Measurements from ENCODE around the gene PTPN21.
A peak's percentile ranks its signal among the peaks of the same experiment; 100 is the strongest.
"Not testable (repeated sequence)": the region's sequence is repeated elsewhere in the genome, so short reads cannot be mapped to it uniquely, and the experiment has no call there.

Gene PTPN21

DNA sequence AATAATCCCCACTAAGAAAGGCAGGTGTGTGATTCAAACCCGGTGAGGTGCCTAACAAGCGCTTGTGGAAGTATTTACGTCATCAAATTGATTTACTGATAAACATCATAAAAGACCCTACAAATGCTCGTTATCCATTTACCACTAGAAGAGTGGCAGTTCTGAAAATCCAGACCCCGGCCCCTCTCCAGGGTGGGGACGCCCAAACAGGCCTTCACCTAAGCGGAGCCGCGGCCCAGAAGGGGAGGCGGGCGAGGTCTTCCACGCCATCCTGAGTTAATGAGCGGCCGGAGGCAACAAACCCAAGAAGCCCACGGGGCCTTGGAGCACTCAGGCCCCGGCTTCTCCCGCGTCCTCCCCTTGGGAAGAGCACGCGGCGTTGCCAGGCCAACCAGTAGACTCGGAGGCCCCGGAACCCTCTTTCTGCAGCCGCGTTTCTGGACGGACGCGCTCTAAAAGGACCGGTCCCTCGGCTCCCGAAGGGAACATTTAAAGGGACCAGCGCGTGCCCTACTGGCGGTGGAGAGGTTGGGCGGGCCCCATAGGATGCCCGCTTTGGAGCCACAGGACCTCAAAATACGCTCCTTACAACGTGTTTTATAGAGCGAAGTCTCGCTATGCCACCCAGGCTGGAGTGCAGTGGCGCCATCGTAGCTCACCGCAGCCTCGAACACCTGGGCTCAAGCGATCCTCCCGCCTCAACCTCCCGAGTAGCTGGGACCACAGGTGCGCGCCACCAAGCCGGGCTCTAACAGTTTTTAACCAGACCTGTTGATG is 3.5 kb downstream of the PTPN21 start:
- DNase-seq: peak; percentile 16

DNA sequence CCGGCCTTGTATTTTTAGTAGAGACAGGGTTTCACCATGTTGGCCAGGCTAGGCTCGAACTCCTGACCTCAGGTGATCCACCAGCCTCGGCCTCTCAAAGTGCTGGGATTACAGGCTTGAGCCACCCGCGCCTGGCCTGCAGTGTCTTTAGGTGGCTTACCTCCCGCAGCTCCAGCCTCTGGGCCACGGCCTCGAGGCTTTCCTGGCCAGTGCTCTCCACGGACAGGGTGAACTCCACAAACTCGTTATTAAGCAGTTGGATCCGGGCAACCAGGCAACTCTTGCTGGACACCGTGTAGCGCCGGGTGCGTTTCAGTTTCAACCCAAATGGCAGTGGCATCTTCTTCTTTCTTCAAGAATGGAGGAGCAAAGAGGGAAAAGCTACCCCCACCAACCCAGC is 4.7 kb downstream of the PTPN21 start:
- no peak for DNase-seq

DNA sequence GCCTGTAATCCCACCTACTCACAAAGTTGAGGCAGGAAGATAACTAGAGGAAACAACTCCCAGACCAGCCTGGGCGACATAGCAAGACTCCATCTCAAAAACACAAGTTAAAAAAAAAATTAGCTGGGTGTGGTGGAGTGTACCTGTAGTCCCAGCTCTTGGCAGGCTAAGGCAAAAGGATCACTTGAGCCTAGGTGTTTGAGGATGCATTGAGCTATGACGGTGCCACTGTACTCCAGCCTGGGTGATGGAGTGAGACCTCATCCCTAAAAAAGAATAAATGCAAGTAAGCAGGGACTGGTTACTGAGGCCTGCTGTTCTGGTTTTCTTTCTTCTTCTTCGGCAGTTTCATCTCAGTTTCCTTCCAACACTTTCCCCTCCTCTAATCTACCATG is 7.4 kb downstream of the PTPN21 start:
- no peak for DNase-seq

DNA sequence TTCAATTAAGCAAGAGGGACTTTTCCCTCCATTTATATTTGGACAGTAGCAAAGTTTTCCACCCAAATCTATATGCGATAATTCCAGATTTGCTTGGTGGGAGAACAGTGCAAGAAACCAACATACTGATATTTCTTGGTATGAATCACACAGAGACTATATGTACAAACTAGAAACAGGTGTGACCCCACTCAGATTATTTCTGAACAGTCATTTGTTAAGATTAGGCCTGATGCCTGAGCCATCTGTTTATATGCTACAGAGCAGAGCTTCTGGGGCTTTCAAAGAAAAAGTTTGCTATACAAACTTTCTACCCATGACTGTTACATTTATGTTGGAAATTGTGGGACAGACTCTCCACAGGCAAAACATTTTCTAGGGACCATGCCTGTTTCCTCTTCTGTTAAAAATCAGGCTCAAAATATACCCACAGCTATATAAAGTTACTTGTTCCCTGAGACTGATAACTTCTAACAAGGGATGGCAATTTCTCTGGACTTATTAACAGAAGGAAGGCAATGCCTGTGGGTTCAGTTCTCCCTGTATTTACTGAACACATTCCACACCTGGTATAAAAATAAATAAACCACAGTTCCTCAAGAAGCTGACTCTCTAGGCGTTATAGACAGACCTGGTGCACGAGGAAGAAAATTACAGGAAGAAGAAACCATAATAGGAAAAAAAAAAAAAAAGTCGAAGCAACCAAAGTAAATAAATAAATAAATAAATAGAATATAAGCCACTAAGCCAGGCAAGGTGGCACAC is 8.0 kb downstream of the PTPN21 start:
- DNase-seq: no peak

DNA sequence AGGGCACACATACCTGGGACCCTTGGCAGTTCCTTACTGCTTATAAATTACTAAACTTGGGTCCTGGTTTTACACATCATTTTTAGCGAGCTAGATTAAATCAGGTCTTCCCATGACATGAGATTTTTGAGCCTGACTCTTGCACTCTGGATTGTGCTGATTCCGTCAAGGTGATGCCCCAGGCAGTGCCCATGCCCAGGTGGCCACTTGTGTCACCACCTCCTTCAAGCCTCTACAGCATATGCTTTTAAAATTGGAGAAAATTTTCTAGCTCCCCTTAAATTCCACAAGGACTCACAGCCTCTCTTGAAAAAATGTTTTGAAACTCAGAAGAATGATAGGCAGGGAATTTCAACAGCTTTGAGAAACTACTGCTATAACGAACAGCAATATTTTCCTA is 9.6 kb downstream of the PTPN21 start:
- no peak for DNase-seq

DNA sequence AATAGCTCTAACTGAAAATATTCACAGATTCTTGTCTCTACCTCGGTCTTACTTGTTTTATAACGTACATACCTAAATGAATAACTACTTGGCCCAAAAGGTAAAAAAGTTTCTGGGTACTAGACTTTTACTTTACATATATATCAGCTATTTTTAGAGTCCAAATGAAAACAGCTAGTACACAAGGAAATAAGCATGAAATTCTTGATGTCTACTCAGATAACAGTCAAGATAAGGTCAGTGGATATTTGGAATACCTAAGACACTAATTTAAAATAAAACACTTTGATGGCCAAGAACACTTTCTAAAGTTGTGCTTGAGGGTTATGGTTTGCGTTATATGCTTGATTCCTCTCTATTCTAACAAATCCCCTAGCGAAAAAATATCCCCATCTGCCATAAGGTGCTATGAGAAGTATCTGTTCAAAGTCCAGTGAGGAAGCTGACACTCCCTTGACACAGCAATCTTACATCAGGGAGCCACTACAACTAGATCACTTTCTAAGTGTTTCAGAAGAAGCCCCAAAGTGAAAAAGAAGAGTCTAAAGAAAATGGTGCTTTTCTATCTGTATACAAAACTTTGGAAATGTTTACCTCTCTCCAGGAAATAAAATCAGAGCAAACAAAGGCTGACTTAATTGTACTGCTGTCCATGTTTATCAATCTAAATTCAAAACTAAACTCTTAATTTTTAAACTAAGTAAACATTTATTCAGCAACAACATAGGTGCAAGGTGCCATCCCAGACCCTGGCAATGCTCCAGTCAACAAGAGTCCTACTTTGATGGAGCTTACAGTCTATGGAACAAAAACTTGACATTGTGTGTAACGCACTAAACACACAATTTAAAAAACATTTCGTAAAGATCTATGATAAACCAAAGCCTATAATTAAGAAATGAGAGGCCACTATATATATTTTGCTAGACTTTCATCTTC is 11.7 kb downstream of the PTPN21 start:
- DNase-seq: no peak

DNA sequence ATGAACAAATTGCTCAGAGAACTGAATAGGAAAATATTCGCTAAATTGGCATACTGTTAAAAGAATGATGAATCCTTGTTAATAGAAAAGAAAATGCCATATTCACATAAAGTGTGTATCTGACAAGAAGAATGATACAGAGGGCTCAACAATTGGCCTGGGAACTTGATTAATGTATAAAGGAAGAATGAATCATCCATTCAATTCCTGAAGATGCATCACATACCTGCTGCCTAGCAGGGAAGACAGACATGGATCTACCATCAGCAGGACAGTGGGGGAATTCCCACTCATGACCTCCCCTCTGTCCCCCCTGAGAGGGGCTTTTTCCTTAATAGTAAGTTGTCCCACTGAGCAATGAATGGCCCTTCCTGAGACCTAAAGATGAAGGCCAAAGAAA is 13.5 kb downstream of the PTPN21 start:
- DNase-seq: no peak

DNA sequence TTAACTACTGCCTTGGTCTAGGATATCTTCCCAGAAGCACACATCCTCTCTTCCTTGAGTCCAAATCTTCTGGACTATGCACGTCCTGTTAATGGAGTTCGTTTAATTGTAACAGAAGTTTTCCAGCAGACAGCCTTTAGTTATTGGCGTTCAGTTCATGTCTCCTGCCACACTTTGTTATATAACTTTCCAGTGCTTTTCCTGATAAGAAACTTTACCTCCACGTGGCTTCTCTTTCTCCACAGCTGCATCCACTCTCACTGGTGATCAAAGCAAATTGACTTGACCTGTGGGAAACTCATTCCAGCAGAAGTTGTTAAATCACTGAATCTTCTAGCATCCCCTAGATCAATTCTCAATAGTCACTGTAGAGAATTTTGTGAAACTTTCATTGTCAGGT is 19.0 kb downstream of the PTPN21 start:
- DNase-seq: no peak

DNA sequence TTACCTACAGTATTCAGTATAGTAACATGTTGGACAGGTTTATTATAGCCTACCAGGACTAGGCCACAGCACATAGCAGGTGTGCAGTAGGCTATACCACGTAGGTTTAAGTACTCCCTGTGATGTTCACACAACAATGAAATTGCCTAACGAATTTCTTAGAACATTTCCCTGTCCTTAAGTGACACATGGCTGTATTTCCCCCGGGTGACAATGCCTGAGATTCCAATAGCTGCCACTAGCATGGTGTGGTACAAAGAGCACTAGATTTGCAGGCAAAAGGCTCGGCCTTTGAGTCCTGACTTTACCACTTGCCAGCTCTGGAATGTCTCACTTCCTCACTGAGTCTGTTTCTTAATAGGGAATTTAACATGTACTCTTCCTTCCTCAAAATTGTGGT is 19.7 kb downstream of the PTPN21 start:
- DNase-seq: no peak

DNA sequence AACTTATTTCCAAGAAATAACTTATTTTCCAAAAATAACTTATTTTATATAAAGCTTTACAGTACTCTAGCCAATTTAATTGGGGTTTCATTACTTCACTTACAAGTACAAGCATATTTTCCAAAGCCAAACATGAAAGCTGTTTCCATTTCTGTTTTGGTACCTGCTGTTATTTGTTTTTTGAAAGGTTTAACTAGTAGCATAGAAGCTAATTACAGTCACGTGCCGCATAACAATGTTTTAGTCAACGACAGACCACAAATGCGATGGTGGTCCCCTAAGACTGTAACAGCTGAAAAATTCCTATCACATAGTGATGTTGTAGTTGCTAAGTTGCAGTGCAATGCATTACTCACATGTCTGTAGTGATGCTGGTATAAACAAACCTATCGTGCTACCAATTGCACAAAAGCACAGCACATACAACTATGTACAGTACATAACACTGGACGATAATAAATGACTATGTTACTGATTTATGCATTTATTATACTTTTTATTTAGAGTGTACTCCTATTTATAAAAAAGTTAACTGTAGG is 21.7 kb downstream of the PTPN21 start:
- DNase-seq: no peak

DNA sequence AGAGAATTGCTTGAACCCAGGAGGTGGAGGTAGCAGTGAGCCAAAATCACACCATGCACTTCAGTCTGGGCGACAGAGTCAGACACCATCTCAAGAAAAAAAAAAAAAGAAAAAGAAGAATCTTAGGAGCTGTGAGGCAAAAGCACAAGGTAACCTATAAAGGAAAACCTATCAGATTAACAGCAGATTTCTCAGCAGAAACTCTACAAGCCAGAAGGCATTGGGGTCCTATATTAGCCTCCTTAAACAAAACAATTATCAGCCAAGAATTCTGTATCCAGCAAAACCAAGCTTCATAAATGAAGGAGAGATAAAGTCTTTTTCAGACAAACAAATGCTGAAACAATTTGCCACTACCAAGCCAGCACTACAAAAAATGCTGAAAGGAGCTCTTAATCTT is 24.9 kb downstream of the PTPN21 start:
- not testable (repeated sequence) for DNase-seq

DNA sequence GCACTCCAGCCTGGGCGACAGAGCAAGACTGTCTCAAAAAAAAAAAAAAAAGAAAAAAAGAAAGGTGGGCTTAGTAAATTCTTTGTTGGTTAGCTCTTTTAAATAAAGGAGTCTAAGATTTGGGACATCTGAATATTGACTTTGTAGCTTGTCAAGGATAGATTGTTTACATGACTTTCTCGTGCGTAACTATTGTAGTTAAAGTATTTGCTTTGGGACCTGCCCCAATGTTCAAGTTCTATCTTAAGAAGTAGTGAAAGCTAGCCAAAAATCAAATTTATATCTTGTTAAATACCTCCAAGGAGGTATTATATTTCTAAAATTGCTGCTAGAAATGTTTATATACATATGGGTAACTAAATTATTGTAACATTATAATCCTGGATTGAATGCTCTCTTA is 32.4 kb downstream of the PTPN21 start:
- no peak for DNase-seq

DNA sequence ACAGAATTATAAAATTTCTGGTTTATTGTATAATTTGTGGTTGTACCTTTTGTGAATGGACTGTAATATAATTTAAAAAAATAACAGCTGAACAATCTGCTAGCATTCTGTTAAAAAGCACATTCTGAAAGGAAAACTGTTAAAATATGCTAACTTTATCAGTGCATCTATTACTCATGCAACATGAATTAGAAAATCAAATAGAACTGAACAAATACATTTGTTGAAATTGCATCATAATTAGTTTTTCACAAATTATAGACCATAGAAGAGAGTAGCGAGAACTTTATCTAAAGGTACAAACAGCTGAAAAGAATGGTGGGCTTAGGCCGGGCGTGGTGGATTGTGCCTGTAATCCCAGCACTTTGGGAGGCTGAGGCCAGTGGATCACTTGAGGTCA is 33.0 kb downstream of the PTPN21 start:
- no peak for DNase-seq

DNA sequence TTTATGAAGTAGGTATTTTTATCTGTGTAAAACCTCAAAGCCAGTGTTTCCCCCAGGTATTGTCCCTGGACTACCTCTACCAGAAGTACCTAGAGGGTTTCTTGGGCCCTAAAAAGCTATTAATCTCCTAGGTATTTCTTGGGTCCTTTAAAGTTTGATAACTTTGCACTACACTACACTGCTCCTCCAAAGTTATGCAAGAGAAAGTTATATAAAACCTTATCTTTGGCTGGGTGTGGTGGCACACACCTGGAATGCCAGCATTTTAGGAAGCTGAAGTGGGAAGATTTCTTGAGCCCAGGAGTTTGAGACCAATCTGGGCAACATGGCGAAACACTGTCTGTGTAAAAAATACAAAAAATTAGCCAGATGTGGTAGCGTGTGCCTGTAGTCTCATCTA is 34.9 kb downstream of the PTPN21 start:
- no peak for DNase-seq

DNA sequence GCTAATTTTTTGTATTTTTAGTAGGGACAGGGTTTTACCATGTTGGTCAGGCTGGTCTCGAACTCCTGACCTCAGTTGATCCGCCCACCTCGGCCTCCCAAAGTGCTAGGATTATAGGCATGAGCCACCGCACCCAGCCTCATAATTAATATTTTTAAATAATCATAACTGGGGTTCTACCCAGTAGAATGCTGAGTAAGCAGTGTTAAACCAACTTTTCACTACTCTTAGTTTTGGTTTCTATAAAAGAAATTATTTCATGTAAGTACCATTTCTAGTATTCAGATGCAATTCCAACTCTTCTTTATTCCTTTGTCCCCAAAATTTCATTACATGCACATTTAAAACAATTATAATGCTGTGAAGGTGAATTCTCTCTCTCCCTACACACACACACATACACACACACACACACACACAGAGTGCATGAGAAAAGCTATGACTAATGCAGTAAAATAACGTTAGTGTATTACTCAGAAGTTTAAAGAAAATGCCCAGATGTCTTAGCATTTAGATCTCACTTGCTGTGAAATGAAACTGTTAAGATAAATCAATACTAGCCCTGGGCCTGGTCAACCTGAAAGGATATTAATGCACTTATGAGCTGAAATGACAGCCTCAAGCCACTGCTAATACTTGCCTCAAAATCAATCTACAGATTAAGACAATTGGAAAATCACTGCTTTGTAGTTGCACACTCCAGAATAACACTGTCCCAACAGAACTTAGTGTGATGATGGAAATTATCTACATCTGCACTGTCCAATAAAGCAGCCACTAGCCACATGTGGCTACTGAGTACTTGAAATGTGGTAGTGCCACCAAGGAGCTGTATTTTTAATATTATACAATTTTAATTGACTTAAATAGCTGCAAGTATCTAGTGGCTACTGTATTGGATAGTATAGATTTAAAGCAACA is 36.0 kb downstream of the PTPN21 start:
- no peak for DNase-seq

DNA sequence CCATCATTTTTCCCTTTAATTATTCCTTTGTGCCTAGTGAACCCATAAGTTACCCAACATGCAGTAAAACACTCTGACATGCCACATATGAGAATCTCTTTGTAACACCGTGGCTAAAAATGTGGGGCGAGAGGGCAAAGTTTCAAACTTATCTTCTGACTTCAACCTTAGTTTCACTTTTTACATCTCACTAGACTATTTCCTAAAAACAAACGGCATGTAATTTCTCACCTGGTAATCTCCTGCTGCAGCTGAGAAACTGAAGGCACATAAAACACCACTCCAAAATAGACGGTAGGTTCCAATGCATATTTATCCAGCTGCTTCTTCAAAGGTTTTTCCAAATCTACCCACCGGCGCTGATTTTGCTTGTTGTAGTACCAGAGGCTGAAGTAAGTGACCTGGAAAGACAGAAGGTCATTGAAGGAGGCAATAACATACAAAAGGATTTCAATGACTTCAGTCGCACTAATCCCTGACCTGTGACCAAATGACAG is 37.9 kb downstream of the PTPN21 start:
- DNase-seq: no peak

DNA sequence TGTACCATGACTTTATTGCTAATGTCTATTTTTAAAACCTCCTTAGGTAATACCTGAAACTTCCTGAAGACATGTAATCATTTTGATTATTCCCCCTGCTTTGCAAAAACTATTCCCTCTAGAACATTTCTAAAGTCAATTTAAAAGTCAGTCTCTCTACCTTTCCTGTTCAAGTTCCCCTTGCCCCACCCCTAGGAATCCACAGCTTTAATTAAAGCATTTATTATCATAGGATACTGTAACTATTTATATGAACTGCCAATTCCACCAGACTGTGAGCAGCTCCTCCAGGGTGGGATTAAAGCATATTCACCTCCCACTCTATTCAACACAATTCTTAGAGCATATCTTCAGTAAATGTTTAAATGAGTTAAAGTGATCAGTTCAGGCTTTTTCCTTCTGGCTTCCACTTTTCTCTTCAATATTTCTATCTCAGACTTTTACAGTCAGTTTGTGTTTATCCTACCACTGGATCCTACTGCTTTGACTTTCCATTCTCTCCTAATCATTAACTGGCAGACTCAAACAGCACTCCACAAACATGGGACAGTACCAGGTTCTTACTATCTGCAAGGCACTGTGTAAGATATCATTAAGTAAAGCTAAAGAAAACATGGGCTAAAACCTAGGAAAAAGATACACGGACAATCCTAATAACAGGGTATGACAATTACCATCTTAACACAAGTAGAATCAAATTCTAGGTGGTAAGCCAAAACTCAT is 39.1 kb downstream of the PTPN21 start:
- DNase-seq: no peak

DNA sequence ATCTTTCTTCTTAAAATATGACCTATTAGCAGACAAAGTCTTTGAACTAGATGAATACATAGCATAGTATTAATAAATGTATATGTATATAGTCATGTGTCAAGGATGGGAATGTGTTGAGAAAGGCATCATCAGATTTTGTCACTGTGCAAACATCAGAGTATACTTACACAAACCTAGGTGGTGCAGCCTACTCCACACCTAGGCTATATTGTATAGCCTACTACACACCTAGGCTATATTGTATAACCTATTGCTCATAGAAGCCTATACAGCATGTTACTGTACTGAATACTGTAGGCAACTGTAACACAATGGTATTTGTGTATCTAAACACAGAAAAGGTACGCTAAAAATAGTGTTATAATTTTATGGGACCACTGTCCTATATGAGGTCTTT is 47.6 kb downstream of the PTPN21 start:
- no peak for DNase-seq

DNA sequence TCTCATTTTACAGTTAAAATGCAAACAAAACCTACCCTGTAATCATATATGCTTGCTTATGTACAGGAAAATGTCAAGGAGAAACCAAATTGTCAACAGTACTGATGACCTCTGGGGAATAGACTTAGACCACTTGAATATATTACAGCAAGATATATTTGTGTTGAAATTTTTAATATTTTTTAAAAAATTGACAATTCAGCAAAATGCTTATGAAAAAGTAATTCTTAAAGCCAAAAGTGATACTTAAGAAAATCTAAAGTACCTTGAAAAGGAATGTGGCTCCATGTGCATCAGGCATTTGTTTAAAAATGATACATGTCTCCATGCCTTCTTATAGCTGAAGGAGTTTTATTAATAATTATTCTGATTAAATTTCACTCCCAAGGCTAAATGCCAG is 49.2 kb downstream of the PTPN21 start:
- no peak for DNase-seq

DNA sequence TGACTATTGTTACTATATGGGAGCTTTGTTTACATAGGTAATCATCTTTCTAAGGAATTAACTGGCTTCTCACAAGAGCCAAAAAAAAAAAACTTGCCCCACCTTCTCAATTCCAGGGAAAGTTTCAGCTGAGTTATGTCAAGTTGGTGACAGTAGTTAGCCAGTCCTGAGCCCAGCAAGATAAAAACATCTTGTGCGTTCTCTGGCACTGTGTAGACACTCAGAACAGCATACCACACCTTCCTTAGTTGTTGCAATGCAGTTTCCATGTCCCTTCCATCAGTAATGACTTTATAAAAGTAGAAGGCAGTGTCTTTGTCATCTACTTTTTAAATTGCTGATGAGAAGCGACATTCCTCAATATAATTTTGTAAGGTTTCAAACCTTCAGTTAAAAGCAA is 50.2 kb downstream of the PTPN21 start:
- no peak for DNase-seq

DNA sequence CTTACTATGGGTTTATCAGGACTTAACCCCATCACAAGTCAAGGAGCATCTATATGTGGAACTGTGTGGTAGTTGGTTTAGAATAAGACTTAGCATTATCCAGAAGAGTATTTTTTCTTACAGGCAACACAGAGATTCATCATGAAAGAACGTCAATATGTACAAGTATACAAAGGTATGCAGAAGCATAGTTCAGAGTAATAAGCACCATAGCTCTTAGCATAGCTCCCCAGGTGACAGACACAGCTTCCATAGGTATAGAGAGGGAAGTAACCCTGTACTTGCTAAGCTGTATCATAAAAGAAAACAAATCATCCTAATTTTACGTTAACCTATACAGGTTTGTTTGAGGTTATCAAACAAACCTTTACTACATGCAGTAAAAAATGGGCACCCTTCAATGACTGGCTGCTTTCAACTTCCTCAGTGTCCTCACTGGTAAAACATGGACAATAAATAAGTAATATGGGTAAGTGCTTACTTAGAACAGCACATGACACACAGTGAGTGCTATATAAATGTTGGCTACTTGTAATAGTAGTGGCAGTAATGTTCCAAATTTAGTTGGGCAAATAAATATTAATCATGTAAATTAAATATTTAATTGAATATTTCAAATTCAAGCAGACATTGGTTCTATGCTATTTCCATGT is 50.9 kb downstream of the PTPN21 start:
- peak; percentile 72 for DNase-seq
